Smooth muscle cell (in vitro differentiated cells): ENCODE data around the gene BAZ2A. TPM values are rescaled to one million over a fixed set of nuclear protein-coding genes. Genes with fewer than 3 reads are reported as not detected.
A peak's percentile ranks its signal among the peaks of the same experiment; 100 is the strongest.
"Not testable (repeated sequence)": the region's sequence is repeated elsewhere in the genome, so short reads cannot be mapped to it uniquely, and the experiment has no call there.

ENCODE experiments used
- DNase-seq: peaks from one replicate; lab custom pipeline; 2025; ENCODE audit not compliant: unreplicated experiment; lab: John Stamatoyannopoulos, UW
- H2AFZ ChIP-seq: fragments of 200-600 bp; sonication (generic); 2 replicates; pipeline ENCODE4 v1.6.0; 2016; ENCODE audit warnings: antibody characterized with exemption, low read depth, mild to moderate bottlenecking
- H3F3A ChIP-seq: fragments of 200-600 bp; sonication (generic); 2 replicates; pipeline ENCODE4 v1.6.0; 2017; ENCODE audit warnings: antibody characterized with exemption, low read depth
- H3K27ac ChIP-seq: fragments of 200-600 bp; sonication (generic); 2 replicates; pipeline ENCODE4 v1.5.1; 2016; ENCODE audit warnings: low read depth, mild to moderate bottlenecking
- H3K27me3 ChIP-seq: fragments of 200-600 bp; sonication (generic); 2 replicates; pipeline ENCODE4 v1.6.1; 2016; ENCODE audit warnings: low read depth, mild to moderate bottlenecking
- H3K36me3 ChIP-seq: fragments of 200-600 bp; sonication (generic); 2 replicates; pipeline ENCODE4 v1.5.1; 2016; ENCODE audit warnings: low read depth
- H3K4me1 ChIP-seq: fragments of 200-600 bp; sonication (generic); 2 replicates; pipeline ENCODE4 v1.5.1; 2016; ENCODE audit warnings: low read depth
- H3K4me2 ChIP-seq: fragments of 200-600 bp; sonication (generic); 2 replicates; pipeline ENCODE4 v1.6.0; 2016; ENCODE audit warnings: mild to moderate bottlenecking
- H3K4me3 ChIP-seq: fragments of 200-600 bp; sonication (generic); 2 replicates; pipeline ENCODE4 v1.5.1; 2016; ENCODE audit warnings: mild to moderate bottlenecking
- H3K79me2 ChIP-seq: fragments of 200-600 bp; sonication (generic); 2 replicates; pipeline ENCODE4 v1.6.0; 2016; ENCODE audit warnings: low read depth, mild to moderate bottlenecking
- H3K9ac ChIP-seq: fragments of 200-600 bp; sonication (generic); 2 replicates; pipeline ENCODE4 v1.6.0; 2016; ENCODE audit warnings: low read depth
- H3K9me3 ChIP-seq: fragments of 200-600 bp; sonication (generic); replicated peaks from 2 replicates; pipeline ENCODE4 v1.5.1; 2016; ENCODE audit warnings: low read depth
- H4K20me1 ChIP-seq: fragments of 200-600 bp; sonication (generic); 2 replicates; pipeline ENCODE4 v1.6.0; 2016; ENCODE audit warnings: low read depth
- WGBS: methylation state at CpG from one replicate; pipeline ENCODE4 v1.1.7; 2016; ENCODE audit warnings: low lambda C conversion rate; 5-methylcytosine and 5-hydroxymethylcytosine counted together
- polyA plus RNA-seq: library from polyadenylated mRNA; unstranded; fragments of >200 nt; fragmentation: Nextera tagmentation; extraction: Ambion mirVana; gene quantifications from 2 replicates; pipeline ENCODE4 v1.2.1, GENCODE V29; 2016
- total RNA-seq: library from RNA; depleted of rRNA; stranded (reverse); fragments of >200 nt; gene quantifications from 2 replicates; pipeline ENCODE4 v1.2.3, GENCODE V29; 2014
- TF ChIP-seq, protein P1 (sequence below): fragments of 200-600 bp; sonication (generic); IDR thresholded peaks from 2 replicates; pipeline ENCODE4 v1.5.1; 2017; ENCODE audit warnings: borderline replicate concordance, mild to moderate bottlenecking, antibody characterized with exemption; ENCODE audit not compliant: insufficient read depth, poor library complexity, severe bottlenecking

The BAZ2A gene
- total and polyA plus RNA-seq, 2 experiments from 2014 or later: 26.2 to 34.1 TPM

DNA sequence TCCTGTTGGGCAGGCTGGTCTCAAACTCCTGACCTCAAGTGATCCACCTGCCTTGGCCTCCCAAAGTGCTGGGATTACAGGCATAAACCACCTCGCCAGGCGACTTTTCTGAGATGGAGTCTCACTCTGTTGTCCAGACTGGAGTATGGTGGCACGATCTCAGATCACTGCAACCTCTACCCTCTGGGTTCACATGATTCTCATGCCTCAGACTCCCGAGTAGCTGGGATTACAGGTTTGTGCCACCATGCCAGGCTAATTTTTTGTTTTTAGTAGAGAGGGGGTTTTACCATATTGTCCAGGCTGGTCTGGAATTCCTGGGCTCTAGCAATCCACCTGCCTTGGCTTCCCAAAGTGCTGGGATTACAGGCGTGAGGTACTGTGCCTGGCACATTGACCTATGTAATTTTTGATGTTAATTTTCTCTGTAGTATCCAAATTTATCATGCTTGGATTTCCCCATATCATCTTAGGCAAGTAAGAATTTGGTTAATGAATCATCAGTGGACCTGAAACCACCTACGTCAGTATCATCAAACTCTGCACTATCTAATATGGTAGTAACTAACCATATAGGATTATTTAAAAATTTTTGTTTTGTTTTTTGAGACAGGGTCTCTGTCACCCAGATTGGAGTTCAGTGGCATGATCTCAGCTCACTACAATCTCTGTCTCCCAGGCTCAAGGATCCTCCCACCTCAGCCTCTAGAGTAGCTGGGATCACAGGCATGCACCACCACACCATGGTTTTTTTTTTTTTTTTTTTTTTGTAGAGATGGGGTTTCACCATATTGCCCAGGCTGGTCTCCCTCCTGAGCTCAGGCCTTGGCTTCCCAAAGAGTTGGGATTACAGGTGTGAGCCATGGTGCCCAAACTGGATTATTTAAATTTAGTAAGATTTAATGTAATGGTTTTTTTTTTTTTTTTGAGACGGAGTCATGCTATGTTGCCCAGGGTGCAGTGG lies 27.6 kb upstream of the BAZ2A start:
- no peak overlapping the region for H3K4me3 ChIP-seq
- H3K36me3 ChIP-seq: no peaks in the 10 kb centered on the region
- H3K9me3 ChIP-seq: no peaks in the 10 kb centered on the region
- 94% methylated on average over 7 of the region's 7 CpGs for WGBS
- TF ChIP-seq, protein P1, sequence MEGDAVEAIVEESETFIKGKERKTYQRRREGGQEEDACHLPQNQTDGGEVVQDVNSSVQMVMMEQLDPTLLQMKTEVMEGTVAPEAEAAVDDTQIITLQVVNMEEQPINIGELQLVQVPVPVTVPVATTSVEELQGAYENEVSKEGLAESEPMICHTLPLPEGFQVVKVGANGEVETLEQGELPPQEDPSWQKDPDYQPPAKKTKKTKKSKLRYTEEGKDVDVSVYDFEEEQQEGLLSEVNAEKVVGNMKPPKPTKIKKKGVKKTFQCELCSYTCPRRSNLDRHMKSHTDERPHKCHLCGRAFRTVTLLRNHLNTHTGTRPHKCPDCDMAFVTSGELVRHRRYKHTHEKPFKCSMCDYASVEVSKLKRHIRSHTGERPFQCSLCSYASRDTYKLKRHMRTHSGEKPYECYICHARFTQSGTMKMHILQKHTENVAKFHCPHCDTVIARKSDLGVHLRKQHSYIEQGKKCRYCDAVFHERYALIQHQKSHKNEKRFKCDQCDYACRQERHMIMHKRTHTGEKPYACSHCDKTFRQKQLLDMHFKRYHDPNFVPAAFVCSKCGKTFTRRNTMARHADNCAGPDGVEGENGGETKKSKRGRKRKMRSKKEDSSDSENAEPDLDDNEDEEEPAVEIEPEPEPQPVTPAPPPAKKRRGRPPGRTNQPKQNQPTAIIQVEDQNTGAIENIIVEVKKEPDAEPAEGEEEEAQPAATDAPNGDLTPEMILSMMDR: no peak
- no peak for DNase-seq
- H3K27ac ChIP-seq: no peak overlapping the region
- H4K20me1 ChIP-seq: no peaks in the 10 kb centered on the region
- no peak overlapping the region for H2AFZ ChIP-seq
- no peak overlapping the region for H3K9ac ChIP-seq
- H3K4me2 ChIP-seq: no peak overlapping the region
- no peaks in the 10 kb centered on the region for H3K4me1 ChIP-seq
- no peaks in the 10 kb centered on the region for H3K79me2 ChIP-seq
- H3F3A ChIP-seq: no peaks in the 10 kb centered on the region
- no peaks in the 10 kb centered on the region for H3K27me3 ChIP-seq

DNA sequence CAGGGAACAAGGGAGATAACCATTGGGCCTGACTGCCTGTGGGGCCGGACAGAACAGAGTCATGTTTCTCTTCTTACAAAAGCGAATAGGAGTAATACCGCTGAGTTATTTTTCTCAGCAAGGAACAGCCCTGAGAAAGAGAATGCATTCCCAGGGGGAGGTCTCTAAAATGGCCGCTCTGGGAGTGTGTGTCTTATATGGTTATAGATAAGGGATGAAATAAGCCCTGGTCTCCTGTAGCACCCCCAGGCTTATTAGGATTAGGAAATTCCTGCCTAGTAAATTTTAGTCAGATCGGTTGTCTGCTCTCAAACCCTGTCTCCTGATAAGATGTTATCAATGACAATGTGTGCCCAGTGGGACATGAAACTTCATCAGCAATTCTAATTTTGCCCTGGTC lies 23.7 kb upstream of the BAZ2A start:
- H3K4me2 ChIP-seq, H3K4me1 ChIP-seq, H3K79me2 ChIP-seq, H3K27ac ChIP-seq, H4K20me1 ChIP-seq, H3K4me3 ChIP-seq, H2AFZ ChIP-seq, H3F3A ChIP-seq, H3K9ac ChIP-seq, H3K27me3 ChIP-seq, H3K9me3 ChIP-seq, DNase-seq, H3K36me3 ChIP-seq: not testable (repeated sequence)
- WGBS: 94% methylated on average over 5 of the region's 5 CpGs

DNA sequence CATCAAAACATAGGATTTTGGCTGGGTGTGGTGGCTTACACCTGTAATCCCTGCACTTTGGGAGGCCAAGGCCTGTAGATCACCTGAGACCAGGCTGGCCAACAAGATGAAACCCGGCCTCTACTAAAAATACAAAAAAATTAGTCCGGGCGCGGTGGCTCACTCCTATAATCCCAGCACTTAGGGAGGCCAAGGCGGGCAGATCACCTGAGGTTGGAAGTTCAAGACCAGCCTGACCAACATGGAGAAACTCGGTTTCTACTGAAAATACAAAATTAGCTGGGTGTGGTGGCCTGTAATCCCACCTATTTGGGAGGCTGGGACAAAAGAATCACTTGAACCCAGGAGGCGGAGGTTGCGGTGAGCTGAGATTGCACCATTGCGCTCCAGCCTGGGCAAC lies 17.9 kb upstream of the BAZ2A start:
- not testable (repeated sequence) for H3K4me2 ChIP-seq, H3F3A ChIP-seq, H3K4me3 ChIP-seq, H3K9me3 ChIP-seq, H2AFZ ChIP-seq, H3K36me3 ChIP-seq, H3K27ac ChIP-seq, H3K4me1 ChIP-seq, H3K27me3 ChIP-seq, DNase-seq, H3K9ac ChIP-seq
- over 99% methylated on average over 9 of the region's 9 CpGs for WGBS
- H3K79me2 ChIP-seq: peaks cover 28% of the 10 kb centered on the region
- H4K20me1 ChIP-seq: peaks cover 23% of the 10 kb centered on the region

DNA sequence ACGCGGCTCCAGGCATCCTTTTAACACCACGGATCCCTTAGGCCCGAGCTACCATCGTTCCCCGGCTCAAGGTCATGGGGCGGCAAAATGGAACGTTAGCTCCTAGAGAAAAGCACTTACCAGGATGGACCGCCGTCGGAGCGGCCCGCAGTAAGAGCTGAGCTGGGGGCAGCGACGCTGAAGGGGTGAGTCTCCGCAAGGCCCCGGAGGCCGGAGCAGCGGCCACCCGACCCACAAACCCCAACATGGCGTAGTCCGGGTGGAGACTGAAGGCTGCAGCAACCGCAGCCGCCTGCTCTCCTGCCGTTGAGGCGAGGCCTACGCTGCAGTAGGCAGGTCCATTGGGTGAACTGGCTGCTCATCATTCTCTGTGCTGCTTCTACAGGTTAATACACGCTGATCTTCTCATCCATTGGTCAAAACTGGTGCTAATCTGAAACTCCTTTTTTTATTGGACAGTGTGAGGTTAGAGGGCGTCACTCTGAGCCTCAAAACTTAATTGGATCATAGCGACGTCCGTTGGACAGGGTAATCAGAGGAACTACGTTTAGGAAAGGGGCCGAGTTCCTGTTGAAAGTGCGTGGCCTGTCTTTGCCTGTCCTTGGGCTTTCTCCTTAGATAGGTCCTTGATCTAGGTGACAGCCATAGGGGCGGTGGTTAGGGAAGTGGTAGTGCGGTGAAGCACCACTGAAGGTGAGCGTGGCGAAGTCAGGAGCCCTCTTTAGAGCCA lies 15.8 kb upstream of the BAZ2A start, which contains the start of gene ATP5F1B:
TSS of gene ATP5F1B (minus strand) at position 268 of the 730 bp plus-strand sequence. CDS start at position 247, 21 bp downstream.
- Histone ChIP-seq H2AFZ (peak within 1 kb of the TSS; percentile 72), H4K20me1 (peaks cover 43% of the 10 kb centered on the region), H3K4me1 (peaks cover 6% of the 10 kb centered on the region), H3K36me3 (peaks cover 3% of the 10 kb centered on the region), H3F3A (peaks cover 12% of the 10 kb centered on the region), H3K79me2 (peaks cover 45% of the 10 kb centered on the region), H3K9me3 (no peaks in the 10 kb centered on the region), H3K4me3 (peak within 1 kb of the TSS; percentile 76), H3K27me3 (no peaks in the 10 kb centered on the region), H3K27ac (peak within 1 kb of the TSS; percentile 69), H3K4me2 (peak within 1 kb of the TSS; percentile 85), H3K9ac (peak within 1 kb of the TSS; percentile 83)
- WGBS: under 1% methylated on average over 39 of the region's 39 CpGs
- TF ChIP-seq, protein P1: no peak
- DNase-seq: peak; percentile 46
